Endodermal cell (in vitro differentiated cells): Measurements from ENCODE around the gene SLC34A1. TPM values are rescaled to one million over a fixed set of nuclear protein-coding genes. Genes with fewer than 3 reads are reported as not detected.
A peak's percentile ranks its signal among the peaks of the same experiment; 100 is the strongest.

Experiments used
- DNase-seq: peaks from one replicate; pipeline ENCODE4 v3.0.0-alpha.2; 2017
- H3K27ac ChIP-seq: 2 replicates; pipeline ENCODE4 v1.5.1; 2013; ENCODE audit warnings: mild to moderate bottlenecking, low read depth, low read length, moderate library complexity
- H3K27me3 ChIP-seq: 2 replicates; pipeline ENCODE4 v1.6.1; 2013; ENCODE audit warnings: mild to moderate bottlenecking, low read length, moderate library complexity; ENCODE audit not compliant: insufficient read depth, control insufficient read depth, poor library complexity, severe bottlenecking
- H3K36me3 ChIP-seq: 2 replicates; pipeline ENCODE4 v1.7.0; 2013; ENCODE audit warnings: mild to moderate bottlenecking, low read length, moderate library complexity; ENCODE audit not compliant: control insufficient read depth, insufficient read depth
- H3K4me1 ChIP-seq: one replicate; pipeline ENCODE4 v1.7.0; 2013; ENCODE audit warnings: low read length; ENCODE audit not compliant: control insufficient read depth, insufficient read depth
- H3K4me3 ChIP-seq: 2 replicates; pipeline ENCODE4 v1.5.1; 2013; ENCODE audit warnings: mild to moderate bottlenecking, low read length, moderate library complexity
- H3K9ac ChIP-seq: 2 replicates; pipeline ENCODE4 v1.6.1; 2013; ENCODE audit warnings: mild to moderate bottlenecking, low read length, moderate library complexity; ENCODE audit not compliant: poor library complexity, severe bottlenecking; ENCODE audit errors: extremely low read depth
- H3K9me3 ChIP-seq: 2 replicates; pipeline ENCODE4 v1.6.1; 2013; ENCODE audit warnings: mild to moderate bottlenecking, low read length, moderate library complexity; ENCODE audit not compliant: control insufficient read depth
- H3K27ac Mint-ChIP-seq: 2 replicates; pipeline ENCODE4 v1.8.0; 2020; ENCODE audit warnings: mixed read lengths
- H3K27me3 Mint-ChIP-seq: 2 replicates; pipeline ENCODE4 v1.8.0; 2021; ENCODE audit warnings: mild to moderate bottlenecking, mixed read lengths; ENCODE audit not compliant: insufficient read depth
- H3K36me3 Mint-ChIP-seq: 2 replicates; pipeline ENCODE4 v1.8.0; 2020; ENCODE audit warnings: low read depth, mixed read lengths
- H3K4me1 Mint-ChIP-seq: 2 replicates; pipeline ENCODE4 v1.8.0; 2020; ENCODE audit warnings: mixed read lengths
- H3K4me3 Mint-ChIP-seq: 2 replicates; pipeline ENCODE4 v1.8.0; 2020; ENCODE audit warnings: mild to moderate bottlenecking, moderate library complexity, mixed read lengths
- H3K9me3 Mint-ChIP-seq: 2 replicates; pipeline ENCODE4 v1.8.0; 2020; ENCODE audit warnings: mild to moderate bottlenecking, mixed read lengths
- WGBS, 2 experiments: methylation state at CpG; one replicate each; pipeline versions ENCODE4 v1.1.5 to v1.1.7; 2013; ENCODE audit warnings: missing lambda C conversion rate in 2 of 2, mixed read lengths in 1 of 2; ENCODE audit not compliant: insufficient coverage in 1 of 2, insufficient read length in 1 of 2; 5-methylcytosine and 5-hydroxymethylcytosine counted together
- total RNA-seq, 2 donors: library from RNA; stranded (reverse); fragmentation: NEBNext Ultra II Directional in 1 of 2; extraction: Animal tissue kit (Norgen Biotek cat#: 25700) in 1 of 2; gene quantifications; 2 replicates in 1 of 2; 3 replicates in 1 of 2; pipeline ENCODE4 v1.2.1, GENCODE V29; 2021
- TF ChIP-seq, protein P1 (sequence below): fragments of 200-600 bp; sonication (generic); conservative IDR thresholded peaks from 2 replicates; pipeline ENCODE4 v1.5.0; 2021; ENCODE audit warnings: antibody characterized with exemption, mild to moderate bottlenecking

Gene SLC34A1
- total RNA-seq, 2 donors from 2014 or later, result not detected

DNA sequence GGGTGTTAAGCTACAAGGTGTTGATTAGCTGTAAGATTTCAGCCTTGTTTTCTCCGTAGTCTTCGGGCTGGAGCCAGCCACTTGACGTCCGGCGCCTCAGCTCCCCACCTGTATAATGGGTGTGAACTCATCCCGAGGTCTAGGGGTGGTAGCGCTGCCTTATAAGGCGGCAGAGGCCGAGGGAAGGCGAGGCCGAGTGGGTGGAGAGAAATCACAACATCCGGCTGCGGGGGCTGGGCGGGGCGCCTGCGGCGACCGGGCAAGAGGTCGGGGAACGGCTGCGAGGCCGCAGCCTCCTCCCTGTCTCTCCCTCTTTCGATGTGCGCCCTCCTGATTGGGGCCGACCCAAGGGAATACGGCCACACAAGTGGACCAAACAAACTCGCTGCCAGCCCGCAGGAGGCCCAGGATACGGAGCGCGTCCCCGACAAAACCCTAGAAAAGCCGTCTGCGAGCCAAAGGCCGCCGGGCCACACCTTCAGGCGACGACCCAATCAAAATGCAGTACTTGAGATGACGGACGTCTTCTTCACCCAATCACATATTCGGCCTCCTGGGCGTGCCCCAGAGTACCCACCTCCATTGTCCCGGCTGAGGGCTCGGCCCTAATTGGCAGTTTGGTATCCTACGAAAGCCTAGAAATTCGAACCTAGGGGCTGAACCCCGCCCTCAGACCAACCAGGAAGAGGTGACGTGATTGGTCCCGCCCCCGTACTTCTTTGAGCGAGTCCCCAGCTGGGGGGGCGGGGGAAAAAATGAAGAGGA is 41.7 kb downstream of the SLC34A1 start:
- WGBS, 2 experiments, result 0 to 1% methylated on average over 21 to 52 of the region's 52 CpGs
- peak; percentile 100 for DNase-seq
- Histone ChIP-seq H3K27ac (peak overlapping the region; percentile 87), H3K4me3 (peak overlapping the region; percentile 83), H3K9me3 (no peaks in the 10 kb centered on the region), H3K4me1 (no peaks in the 10 kb centered on the region), H3K9ac (peak overlapping the region; percentile 57), H3K36me3 (no peaks in the 10 kb centered on the region), H3K27me3 (no peaks in the 10 kb centered on the region)
- Mint-ChIP-seq H3K27ac (peak overlapping the region; percentile 98), H3K9me3 (no peaks in the 10 kb centered on the region), H3K27me3 (peaks cover 9% of the 10 kb centered on the region), H3K36me3 (peaks cover 6% of the 10 kb centered on the region), H3K4me1 (peaks cover 16% of the 10 kb centered on the region), H3K4me3 (peak overlapping the region; percentile 74)
- TF ChIP-seq, protein P1, sequence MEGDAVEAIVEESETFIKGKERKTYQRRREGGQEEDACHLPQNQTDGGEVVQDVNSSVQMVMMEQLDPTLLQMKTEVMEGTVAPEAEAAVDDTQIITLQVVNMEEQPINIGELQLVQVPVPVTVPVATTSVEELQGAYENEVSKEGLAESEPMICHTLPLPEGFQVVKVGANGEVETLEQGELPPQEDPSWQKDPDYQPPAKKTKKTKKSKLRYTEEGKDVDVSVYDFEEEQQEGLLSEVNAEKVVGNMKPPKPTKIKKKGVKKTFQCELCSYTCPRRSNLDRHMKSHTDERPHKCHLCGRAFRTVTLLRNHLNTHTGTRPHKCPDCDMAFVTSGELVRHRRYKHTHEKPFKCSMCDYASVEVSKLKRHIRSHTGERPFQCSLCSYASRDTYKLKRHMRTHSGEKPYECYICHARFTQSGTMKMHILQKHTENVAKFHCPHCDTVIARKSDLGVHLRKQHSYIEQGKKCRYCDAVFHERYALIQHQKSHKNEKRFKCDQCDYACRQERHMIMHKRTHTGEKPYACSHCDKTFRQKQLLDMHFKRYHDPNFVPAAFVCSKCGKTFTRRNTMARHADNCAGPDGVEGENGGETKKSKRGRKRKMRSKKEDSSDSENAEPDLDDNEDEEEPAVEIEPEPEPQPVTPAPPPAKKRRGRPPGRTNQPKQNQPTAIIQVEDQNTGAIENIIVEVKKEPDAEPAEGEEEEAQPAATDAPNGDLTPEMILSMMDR, result no peak

DNA sequence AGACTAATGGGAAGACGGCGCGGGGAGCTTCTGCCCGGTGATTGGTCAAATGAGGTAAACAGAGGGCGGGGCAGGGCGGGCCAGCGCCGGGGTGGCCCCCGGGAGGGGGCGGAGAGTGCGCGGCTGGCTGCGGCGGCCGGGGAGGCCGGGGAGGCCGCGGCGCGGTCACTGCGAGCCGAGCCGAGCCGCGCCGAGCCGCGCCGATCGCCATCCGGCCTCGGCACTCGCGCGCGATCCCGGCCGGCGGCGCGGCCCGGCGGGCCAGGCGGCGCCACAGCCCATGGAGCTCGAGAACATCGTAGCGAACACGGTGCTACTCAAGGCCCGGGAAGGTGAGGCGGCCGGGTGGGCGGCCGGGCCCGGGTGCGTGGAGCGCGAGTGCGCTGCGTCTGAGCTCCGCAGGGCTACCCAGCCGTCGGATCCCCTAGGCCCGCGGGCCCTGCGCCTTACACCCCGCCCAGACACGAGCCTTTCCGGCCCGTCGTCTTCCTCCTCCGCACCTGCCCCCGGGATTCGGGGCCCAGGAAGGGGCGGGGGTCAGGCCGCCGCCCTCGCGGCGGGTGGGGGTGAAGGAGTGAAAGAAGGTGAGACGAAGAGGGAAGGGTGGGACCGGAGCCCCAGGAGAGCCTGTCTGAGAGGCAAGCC is 42.5 kb downstream of the SLC34A1 start, which contains the start of gene GRK6:
TSS of gene GRK6 (plus strand) at position 111 of the 645 bp plus-strand sequence. CDS start at position 281, 170 bp downstream.
- no peaks in the 10 kb centered on the region for H3K27me3 ChIP-seq
- no peaks in the 10 kb centered on the region for H3K9me3 ChIP-seq
- H3K27me3 Mint-ChIP-seq, result peaks cover 9% of the 10 kb centered on the region
- H3K36me3 Mint-ChIP-seq, result peaks cover 7% of the 10 kb centered on the region
- H3K9me3 Mint-ChIP-seq, result no peaks in the 10 kb centered on the region
- H3K4me1 ChIP-seq, result no peaks in the 10 kb centered on the region
- H3K4me3 Mint-ChIP-seq, result peak within 1 kb of the TSS; percentile 74
- H3K4me3 ChIP-seq, result peak within 1 kb of the TSS; percentile 90
- peak; percentile 76 for DNase-seq
- TF ChIP-seq, protein P1, result no peak
- peak within 1 kb of the TSS; percentile 98 for H3K27ac Mint-ChIP-seq
- peaks cover 5% of the 10 kb centered on the region for H3K36me3 ChIP-seq
- H3K4me1 Mint-ChIP-seq, result peaks cover 14% of the 10 kb centered on the region
- H3K27ac ChIP-seq, result peak within 1 kb of the TSS; percentile 87
- 0 to 1% methylated on average over 34 to 82 of the region's 82 CpGs for WGBS, 2 experiments
- peak within 1 kb of the TSS; percentile 91 for H3K9ac ChIP-seq

DNA sequence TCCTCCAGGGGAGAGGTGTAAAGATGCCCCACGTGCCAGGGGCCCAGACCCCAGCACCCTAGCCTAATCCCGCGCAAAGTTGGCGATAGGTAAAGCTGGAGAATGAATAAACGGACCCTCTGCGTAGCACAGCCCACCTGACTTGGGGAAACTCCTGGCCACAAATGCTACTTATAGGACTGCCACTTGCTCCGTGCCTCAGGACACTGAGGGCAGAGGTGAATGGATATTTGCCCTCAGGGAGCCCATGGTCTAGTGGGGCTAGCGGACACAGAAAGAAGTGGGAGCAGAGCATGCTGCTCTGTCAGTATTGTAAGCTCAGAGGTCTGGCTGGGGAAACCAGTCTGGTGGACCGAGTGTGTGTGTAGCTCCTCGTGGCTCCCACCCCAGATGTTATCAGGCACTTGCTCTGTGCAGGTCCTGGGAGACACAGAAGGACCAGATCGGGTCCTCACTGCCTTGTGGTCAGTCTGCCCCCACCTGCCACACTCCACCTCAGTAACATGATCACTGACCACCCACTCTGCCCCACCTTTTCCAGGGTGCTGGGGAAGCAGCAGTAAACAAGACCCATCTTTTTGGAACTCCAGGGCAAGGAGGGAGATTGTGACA is 43.1 kb downstream of the SLC34A1 start:
- peaks cover 7% of the 10 kb centered on the region for H3K36me3 Mint-ChIP-seq
- Histone ChIP-seq H3K4me3 (peak overlapping the region; percentile 90), H3K27me3 (no peaks in the 10 kb centered on the region), H3K4me1 (no peaks in the 10 kb centered on the region), H3K36me3 (peaks cover 8% of the 10 kb centered on the region), H3K9me3 (no peaks in the 10 kb centered on the region), H3K9ac (peak overlapping the region; percentile 91), H3K27ac (no peak overlapping the region)
- H3K9me3 Mint-ChIP-seq, result no peaks in the 10 kb centered on the region
- peaks cover 9% of the 10 kb centered on the region for H3K27me3 Mint-ChIP-seq
- DNase-seq, result no peak
- H3K27ac Mint-ChIP-seq, result peak overlapping the region; percentile 58
- H3K4me1 Mint-ChIP-seq, result peaks cover 14% of the 10 kb centered on the region
- 33 to 39% methylated on average over 10 to 11 of the region's 11 CpGs for WGBS, 2 experiments
- H3K4me3 Mint-ChIP-seq, result peak overlapping the region; percentile 74
- TF ChIP-seq, protein P1, result no peak
